Glutamatergic neuron (in vitro differentiated cells): ENCODE measurements around the gene SAYSD1. TPM values are rescaled to one million over a fixed set of nuclear protein-coding genes. Genes with fewer than 3 reads are reported as not detected.

Experiments used
- DNase-seq: peaks from one replicate; pipeline ENCODE4 v3.0.0; 2022
- H3K27ac Mint-ChIP-seq: one replicate; pipeline ENCODE4 v1.8.0; 2020; ENCODE audit warnings: mild to moderate bottlenecking, mixed read lengths, inconsistent platforms; ENCODE audit not compliant: unreplicated experiment
- H3K27me3 Mint-ChIP-seq: one replicate; pipeline ENCODE4 v1.8.0; 2020; ENCODE audit warnings: mild to moderate bottlenecking, moderate library complexity, mixed read lengths, inconsistent platforms; ENCODE audit not compliant: unreplicated experiment
- H3K36me3 Mint-ChIP-seq: one replicate; pipeline ENCODE4 v1.8.0; 2020; ENCODE audit warnings: mild to moderate bottlenecking, mixed read lengths, inconsistent platforms; ENCODE audit not compliant: unreplicated experiment
- H3K4me1 Mint-ChIP-seq: one replicate; pipeline ENCODE4 v1.8.0; 2020; ENCODE audit warnings: mild to moderate bottlenecking, low read depth, mixed read lengths, inconsistent platforms; ENCODE audit not compliant: unreplicated experiment
- H3K4me3 Mint-ChIP-seq: one replicate; pipeline ENCODE4 v1.8.0; 2020; ENCODE audit warnings: mild to moderate bottlenecking, mixed read lengths, inconsistent platforms; ENCODE audit not compliant: unreplicated experiment
- H3K9me3 Mint-ChIP-seq: one replicate; pipeline ENCODE4 v1.8.0; 2020; ENCODE audit warnings: mild to moderate bottlenecking, moderate library complexity, mixed read lengths, inconsistent platforms; ENCODE audit not compliant: unreplicated experiment
- total RNA-seq: library from RNA; stranded (reverse); fragmentation: NEBNext Ultra II Directional; extraction: Animal tissue kit (Norgen Biotek cat#: 25700); gene quantifications from one replicate; pipeline ENCODE4 v1.2.1, GENCODE V29; 2021; ENCODE audit not compliant: unreplicated experiment
- TF ChIP-seq, protein P1 (sequence below): fragments of 200-600 bp; sonication (generic); IDR thresholded peaks from one replicate; pipeline ENCODE4 v1.5.0; 2021; ENCODE audit not compliant: partially characterized antibody, unreplicated experiment

Gene SAYSD1
- total RNA-seq, 1 donor from 2014 or later, result 18.4 TPM

DNA sequence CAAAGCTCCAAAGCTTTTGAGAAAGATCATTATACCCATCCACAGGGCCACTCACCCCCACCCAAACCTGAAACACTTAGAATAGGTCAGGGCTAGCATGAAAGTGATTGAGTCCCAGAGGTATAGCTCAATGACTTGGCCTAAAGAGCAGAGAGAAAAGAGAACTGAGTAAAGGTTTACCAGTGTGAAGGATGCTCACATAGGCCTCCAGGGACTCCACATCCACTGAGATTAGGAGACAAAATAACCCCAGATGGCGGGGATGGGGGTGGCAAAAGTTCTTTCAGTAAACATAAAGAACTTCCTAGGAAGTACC is 12.2 kb downstream of the SAYSD1 start:
- H3K36me3 Mint-ChIP-seq, result no peaks in the 10 kb centered on the region

DNA sequence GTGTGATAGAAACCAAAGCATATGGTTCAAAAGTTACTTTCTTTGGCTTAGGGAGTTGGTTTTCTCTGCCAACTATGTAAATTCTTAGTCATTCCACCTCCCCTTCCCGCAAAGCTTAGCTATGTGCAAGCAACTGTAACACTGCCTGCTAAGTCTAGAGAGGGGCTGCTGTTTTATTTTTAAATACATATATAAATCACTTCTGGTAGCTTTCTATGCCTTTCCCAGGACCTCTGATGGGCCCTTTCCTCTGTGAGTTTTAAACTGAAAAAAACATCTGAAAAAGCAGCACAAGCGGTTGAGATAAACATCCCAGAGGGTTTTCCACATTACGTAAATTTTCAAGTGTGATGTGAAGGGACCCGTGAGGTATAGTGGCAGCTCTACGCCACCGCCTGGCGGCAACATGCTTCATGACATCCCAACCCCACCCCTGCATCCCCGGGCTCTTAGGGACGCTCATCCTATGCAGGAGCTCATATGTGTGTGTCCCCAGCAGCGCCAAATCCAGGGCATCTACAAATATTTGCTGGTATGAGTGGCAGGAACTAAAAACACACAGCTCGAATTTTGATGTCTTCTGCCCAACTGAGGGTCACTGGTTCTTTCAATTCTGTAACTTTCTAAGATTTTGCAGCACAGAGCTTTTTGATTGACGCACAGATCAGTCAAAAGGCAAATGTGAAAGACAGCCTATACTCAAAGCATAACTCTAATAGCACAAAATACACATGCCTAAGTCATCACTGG is 12.7 kb downstream of the SAYSD1 start:
- Mint-ChIP-seq H3K9me3 (peaks cover 2% of the 10 kb centered on the region), H3K4me1 (peaks cover 27% of the 10 kb centered on the region), H3K4me3 (peak overlapping the region; percentile 48), H3K36me3 (no peaks in the 10 kb centered on the region), H3K27me3 (no peaks in the 10 kb centered on the region), H3K27ac (no peak overlapping the region)
- TF ChIP-seq, protein P1, sequence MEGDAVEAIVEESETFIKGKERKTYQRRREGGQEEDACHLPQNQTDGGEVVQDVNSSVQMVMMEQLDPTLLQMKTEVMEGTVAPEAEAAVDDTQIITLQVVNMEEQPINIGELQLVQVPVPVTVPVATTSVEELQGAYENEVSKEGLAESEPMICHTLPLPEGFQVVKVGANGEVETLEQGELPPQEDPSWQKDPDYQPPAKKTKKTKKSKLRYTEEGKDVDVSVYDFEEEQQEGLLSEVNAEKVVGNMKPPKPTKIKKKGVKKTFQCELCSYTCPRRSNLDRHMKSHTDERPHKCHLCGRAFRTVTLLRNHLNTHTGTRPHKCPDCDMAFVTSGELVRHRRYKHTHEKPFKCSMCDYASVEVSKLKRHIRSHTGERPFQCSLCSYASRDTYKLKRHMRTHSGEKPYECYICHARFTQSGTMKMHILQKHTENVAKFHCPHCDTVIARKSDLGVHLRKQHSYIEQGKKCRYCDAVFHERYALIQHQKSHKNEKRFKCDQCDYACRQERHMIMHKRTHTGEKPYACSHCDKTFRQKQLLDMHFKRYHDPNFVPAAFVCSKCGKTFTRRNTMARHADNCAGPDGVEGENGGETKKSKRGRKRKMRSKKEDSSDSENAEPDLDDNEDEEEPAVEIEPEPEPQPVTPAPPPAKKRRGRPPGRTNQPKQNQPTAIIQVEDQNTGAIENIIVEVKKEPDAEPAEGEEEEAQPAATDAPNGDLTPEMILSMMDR, result peak; percentile 73
- peak; percentile 82 for DNase-seq

More for the DNA sequence above, 12.2 kb downstream of the SAYSD1 start:
- peaks cover 2% of the 10 kb centered on the region for H3K9me3 Mint-ChIP-seq
- peak overlapping the region; percentile 48 for H3K4me3 Mint-ChIP-seq
- H3K27ac Mint-ChIP-seq, result no peak overlapping the region
- no peaks in the 10 kb centered on the region for H3K27me3 Mint-ChIP-seq
- TF ChIP-seq, protein P1, result no peak
- no peak for DNase-seq
- peaks cover 27% of the 10 kb centered on the region for H3K4me1 Mint-ChIP-seq

DNA sequence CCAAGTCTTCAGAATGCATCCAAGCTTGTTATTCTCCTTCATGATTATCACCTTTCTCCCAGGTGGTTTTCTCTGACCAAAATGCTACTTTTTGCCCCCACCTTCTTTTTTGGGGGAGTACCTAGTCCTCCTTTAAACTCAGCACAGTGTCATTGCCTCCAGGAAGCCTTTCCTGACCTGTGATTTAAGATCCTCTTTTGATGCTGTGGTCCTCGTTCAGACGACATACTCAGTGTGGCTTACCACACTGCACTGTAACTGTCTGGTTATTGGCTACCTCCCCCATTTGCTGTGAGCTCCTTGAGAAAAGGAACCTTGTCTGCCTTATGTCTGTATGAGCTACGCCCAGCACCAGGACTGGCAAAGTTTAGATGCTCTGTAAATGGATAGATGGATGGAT is 14.6 kb downstream of the SAYSD1 start:
- Mint-ChIP-seq H3K9me3 (peaks cover under 1% of the 10 kb centered on the region), H3K36me3 (no peaks in the 10 kb centered on the region), H3K4me3 (no peak overlapping the region), H3K27me3 (no peaks in the 10 kb centered on the region), H3K27ac (no peak overlapping the region), H3K4me1 (peaks cover 26% of the 10 kb centered on the region)
- no peak for DNase-seq
- TF ChIP-seq, protein P1, result no peak

DNA sequence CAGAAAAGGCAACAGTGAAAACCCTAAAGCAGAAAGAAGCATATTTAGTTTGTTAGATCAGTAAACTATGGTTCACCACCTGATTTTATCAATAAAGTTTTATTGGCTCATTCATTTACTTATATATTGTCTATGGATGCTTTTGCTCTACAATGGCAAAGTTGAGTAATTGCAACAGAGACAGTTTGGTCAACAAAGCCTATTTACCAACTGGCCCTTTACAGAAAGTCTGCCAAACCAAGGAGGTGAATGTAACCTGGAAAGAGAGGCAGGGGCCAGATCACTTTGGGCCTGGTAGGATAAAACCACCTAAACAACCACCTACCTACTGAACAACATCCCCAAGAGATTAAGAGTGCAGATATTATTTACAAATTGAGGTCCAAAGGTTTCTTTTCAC is 19.4 kb downstream of the SAYSD1 start:
- Mint-ChIP-seq H3K4me3 (no peak overlapping the region), H3K36me3 (no peaks in the 10 kb centered on the region), H3K27ac (no peak overlapping the region), H3K4me1 (peaks cover 17% of the 10 kb centered on the region), H3K27me3 (no peaks in the 10 kb centered on the region), H3K9me3 (peaks cover 3% of the 10 kb centered on the region)
- TF ChIP-seq, protein P1, result no peak
- no peak for DNase-seq

DNA sequence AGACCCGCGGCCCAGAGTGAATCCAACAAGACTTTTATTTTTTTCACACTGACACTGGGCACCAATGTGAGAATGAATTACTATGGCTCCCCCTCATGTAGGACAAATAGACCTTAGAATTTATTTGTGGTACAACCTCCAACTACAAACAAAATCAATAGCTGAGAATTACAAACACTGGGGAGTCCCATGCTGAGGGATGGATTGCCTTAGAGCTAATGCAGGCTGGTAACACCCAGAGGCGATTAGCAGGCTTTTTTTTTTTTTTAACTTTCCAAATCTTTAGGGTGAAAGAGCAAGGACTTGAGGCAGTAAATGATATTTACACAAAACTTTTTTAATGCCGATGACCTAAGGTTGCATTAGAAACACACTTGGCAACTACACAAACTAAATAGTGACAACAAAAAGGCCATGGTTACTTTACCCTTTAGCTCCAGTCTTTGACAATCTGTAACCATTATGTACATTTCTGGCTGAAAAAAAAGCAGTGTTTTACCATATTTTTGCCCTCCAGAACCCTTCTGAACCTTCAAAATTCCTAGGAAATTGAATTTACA is 21.8 kb downstream of the SAYSD1 start:
- Mint-ChIP-seq H3K9me3 (peaks cover 3% of the 10 kb centered on the region), H3K27me3 (no peaks in the 10 kb centered on the region), H3K4me1 (peaks cover 18% of the 10 kb centered on the region), H3K4me3 (no peak overlapping the region), H3K36me3 (no peaks in the 10 kb centered on the region), H3K27ac (no peak overlapping the region)
- TF ChIP-seq, protein P1, result no peak
- DNase-seq, result no peak
